GM12874 (cell line): ENCODE measurements around the gene LACRT.

Source experiments
- TF ChIP-seq, protein P1 (sequence below): IDR thresholded peaks from 2 replicates; pipeline ENCODE4 v1.5.1; 2011; ENCODE audit warnings: low read depth, mild to moderate bottlenecking, control low read depth, low read length, moderate library complexity; ENCODE audit not compliant: insufficient read depth

LACRT gene

DNA sequence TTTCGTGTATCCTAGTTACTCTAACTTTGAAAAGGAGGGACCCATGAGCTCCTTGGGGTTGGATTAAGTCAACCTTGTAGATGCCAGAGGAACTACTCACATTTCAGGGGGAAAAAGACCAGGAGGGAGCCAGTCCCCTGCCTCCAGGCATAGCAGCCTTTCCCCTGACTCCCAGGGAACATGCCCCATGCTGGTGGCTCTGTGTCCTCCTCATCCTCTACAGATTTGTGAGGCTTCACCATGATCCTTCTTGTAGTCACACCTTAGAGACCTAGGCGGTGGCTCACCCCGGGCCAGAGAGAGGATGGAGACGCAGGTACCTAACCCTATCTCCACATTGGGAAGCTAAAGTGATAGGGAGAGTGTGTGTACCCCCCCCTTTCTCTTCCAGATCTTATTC lies 30.3 kb downstream of the LACRT start:
- TF ChIP-seq, protein P1, sequence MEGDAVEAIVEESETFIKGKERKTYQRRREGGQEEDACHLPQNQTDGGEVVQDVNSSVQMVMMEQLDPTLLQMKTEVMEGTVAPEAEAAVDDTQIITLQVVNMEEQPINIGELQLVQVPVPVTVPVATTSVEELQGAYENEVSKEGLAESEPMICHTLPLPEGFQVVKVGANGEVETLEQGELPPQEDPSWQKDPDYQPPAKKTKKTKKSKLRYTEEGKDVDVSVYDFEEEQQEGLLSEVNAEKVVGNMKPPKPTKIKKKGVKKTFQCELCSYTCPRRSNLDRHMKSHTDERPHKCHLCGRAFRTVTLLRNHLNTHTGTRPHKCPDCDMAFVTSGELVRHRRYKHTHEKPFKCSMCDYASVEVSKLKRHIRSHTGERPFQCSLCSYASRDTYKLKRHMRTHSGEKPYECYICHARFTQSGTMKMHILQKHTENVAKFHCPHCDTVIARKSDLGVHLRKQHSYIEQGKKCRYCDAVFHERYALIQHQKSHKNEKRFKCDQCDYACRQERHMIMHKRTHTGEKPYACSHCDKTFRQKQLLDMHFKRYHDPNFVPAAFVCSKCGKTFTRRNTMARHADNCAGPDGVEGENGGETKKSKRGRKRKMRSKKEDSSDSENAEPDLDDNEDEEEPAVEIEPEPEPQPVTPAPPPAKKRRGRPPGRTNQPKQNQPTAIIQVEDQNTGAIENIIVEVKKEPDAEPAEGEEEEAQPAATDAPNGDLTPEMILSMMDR, result no peak

DNA sequence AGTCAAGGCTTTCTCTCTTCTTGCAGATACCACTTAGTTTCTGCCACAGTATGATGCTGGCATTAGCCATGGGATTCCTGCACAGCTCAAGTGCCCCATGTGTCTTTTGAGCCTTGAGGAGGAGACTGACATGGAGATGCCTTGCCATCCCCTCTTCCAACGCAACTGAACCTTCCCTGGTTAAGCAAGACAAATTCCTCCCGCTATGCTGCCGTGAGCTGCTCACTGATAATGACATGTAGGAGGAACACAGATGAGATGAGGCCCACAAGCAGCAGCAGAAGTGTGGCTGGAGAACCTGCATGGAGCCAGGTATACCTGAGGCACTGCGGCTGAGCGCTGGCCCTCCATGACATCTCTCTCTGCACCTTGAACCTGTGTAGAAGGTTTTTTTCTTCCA lies 30.8 kb downstream of the LACRT start:
- TF ChIP-seq, protein P1, result no peak

DNA sequence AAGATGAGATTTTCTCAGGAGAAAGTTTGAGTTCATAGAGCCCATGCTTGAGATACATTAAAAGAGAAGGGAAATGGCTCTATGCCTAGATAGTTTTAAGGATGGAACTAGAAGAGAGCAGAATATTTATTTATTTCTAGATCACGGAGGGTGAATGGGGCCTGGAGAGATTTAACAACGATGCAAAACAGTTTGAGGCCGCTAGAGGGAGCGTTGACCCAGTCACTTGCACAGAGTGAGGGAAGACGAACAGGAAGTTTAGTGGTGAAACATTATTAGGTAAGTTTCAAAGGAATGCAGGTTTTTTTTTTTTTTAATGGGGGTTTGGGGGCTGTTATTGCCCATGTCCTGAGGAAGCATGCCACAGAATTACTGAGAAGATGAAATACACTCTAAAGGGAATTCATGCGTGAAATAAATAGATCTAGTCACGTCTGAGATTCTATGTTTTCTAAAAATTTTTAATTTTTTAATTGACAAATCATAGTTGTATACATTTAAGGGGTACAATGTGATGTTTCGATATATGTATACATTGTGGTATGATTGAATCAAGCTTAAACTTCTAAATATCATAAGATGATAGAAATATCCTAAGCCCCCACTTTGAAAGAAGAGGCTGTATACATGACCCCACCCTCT lies 31.4 kb downstream of the LACRT start:
- TF ChIP-seq, protein P1, result peak; percentile 81

DNA sequence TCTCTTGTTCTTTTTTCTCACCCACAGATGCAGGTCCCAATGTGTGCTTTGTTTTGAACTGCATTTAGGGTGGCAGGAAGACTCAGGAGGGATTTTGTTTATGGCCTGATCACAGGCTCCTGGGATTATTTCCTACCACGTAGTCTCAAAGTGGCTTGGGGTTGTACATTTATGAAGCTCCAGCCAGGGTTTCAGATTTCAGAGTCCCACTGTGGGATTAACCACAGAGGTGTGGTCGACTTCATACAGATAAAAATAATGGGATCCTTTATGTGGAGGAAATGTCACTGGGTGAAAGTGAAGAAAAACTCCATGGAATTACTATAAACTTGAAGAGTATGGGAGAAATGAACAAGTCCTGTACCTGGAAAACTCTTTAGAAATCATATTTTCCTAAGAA lies 32.0 kb downstream of the LACRT start:
- TF ChIP-seq, protein P1, result no peak

DNA sequence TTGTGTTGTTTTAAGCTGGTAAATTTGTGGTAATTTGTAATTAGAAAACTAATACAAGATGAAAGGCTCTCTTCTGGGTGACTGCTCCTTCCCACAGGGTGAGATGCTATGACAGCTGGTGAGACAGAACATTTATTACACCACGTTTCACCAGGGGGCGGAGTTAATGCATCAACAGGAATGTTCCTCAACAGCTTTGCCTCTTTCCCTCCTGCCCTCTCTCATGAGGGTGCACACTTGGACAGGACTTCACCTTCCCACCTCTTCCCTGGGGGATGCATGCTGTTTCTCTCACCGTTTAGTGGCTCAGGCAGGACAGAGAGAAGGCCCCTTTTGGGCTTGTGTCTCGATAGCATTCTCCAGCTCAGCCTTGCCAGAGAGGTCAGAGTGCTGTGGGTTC lies 32.9 kb downstream of the LACRT start:
- TF ChIP-seq, protein P1, result no peak

DNA sequence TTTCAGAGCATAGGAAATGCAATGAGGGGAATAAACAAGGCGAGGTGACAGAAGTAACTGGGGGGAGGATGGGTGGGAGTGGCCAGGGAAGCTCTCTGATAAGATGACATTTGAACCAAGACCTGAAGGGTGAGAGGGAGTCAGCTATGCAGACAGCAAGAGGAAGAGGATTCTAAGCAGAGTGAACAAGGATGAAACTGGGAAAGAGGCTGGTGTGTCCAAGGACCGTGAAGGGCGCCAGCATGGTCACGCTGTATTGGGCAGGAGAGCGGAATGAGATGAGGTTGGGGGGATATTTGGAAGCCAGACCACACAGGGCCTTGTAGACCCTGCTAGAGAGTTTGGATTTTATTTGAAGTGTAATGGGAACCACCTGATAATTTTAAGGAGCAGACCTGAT lies 35.7 kb downstream of the LACRT start:
- TF ChIP-seq, protein P1, result no peak

DNA sequence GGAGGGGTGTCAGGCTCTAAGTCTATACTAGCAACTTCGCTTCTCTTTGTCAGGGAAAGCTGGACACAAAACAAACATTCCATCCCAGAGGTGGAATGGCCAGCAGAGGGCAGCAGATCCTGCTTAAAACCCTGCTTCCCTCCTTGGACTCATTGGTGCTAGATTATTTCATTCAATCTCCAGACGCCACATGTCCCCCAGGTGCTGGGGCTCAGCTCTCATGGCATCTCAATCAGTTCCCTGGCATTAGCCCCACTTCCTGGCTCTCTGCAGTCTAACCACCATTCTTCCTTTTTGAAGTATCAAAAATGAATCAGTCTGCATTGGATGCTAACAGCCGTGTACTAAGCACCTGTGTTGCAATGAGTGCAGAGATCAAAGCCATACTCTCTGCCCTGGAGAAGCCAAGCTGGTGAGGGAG lies 38.2 kb downstream of the LACRT start:
- TF ChIP-seq, protein P1, result peak; percentile 86
